Muscle of leg (tissue), 11 donors: ENCODE data around the gene SLX9. TPM values are rescaled to one million over a fixed set of nuclear protein-coding genes. Genes with fewer than 3 reads are reported as not detected.

Experiments
- DNase-seq: peaks from one replicate; pipeline ENCODE4 v3.0.0; 2013
- H3K27ac ChIP-seq: one replicate; pipeline ENCODE4 v1.5.1; 2013; ENCODE audit warnings: mild to moderate bottlenecking, low read length, control low read depth
- H3K27me3 ChIP-seq: one replicate; pipeline ENCODE4 v1.6.1; 2013; ENCODE audit warnings: low read length; ENCODE audit not compliant: control insufficient read depth, insufficient read depth
- H3K36me3 ChIP-seq: one replicate; pipeline ENCODE4 v1.6.1; 2013; ENCODE audit warnings: low read length; ENCODE audit not compliant: control insufficient read depth, insufficient read depth
- H3K4me1 ChIP-seq: one replicate; pipeline ENCODE4 v1.6.1; 2013; ENCODE audit warnings: low read length; ENCODE audit not compliant: control insufficient read depth, insufficient read depth
- H3K4me3 ChIP-seq: one replicate; pipeline ENCODE4 v1.5.1; 2013; ENCODE audit warnings: low read length, control low read depth
- H3K9me3 ChIP-seq: replicated peaks from 2 replicates; pipeline ENCODE4 v1.6.1; 2013; ENCODE audit warnings: low read depth, low read length; ENCODE audit not compliant: control insufficient read depth
- WGBS: methylation state at CpG from one replicate; pipeline ENCODE4 v1.1.5; 2013; ENCODE audit warnings: missing lambda C conversion rate; ENCODE audit not compliant: insufficient coverage; 5-methylcytosine and 5-hydroxymethylcytosine counted together
- polyA plus RNA-seq, 8 donors: library from polyadenylated mRNA; unstranded; fragments of 120-200 nt; gene quantifications; one replicate each; pipeline versions ENCODE4 v1.2.1 to v1.2.3, GENCODE V29; 2013; ENCODE audit warnings: inconsistent platforms in 1 of 8, low replicate concordance in 1 of 8; ENCODE audit not compliant: insufficient read length in 8 of 8, insufficient read depth in 1 of 8
- total RNA-seq: library from RNA; stranded (reverse); fragments of 120-200 nt; gene quantifications from one replicate; pipeline ENCODE4 v1.2.4, GENCODE V29; 2013

SLX9 gene
- total and polyA plus RNA-seq, 9 donors = 16.0 to 27.5 (median 21.2) TPM

- no peak for DNase-seq
- H3K27me3 ChIP-seq = no peaks in the 10 kb centered on the region
- H3K36me3 ChIP-seq = no peaks in the 10 kb centered on the region
- H3K4me3 ChIP-seq = no peak overlapping the region
- H3K4me1 ChIP-seq = peaks cover 97% of the 10 kb centered on the region
- no peaks in the 10 kb centered on the region for H3K9me3 ChIP-seq
- H3K27ac ChIP-seq = peak overlapping the region; percentile 97
- 82% methylated on average over 14 of the region's 20 CpGs for WGBS
Observed at GRCh38 chr21:44993321-44994046, 53.7 kb downstream of the SLX9 start.

- H3K27ac ChIP-seq = peak overlapping the region; percentile 97
- peaks cover 93% of the 10 kb centered on the region for H3K4me1 ChIP-seq
- WGBS = 13% methylated on average over 24 of the region's 24 CpGs
- H3K4me3 ChIP-seq = no peak overlapping the region
- peak; percentile 98 for DNase-seq
- no peaks in the 10 kb centered on the region for H3K9me3 ChIP-seq
- H3K27me3 ChIP-seq = no peaks in the 10 kb centered on the region
- no peaks in the 10 kb centered on the region for H3K36me3 ChIP-seq
Observed at GRCh38 chr21:44994047-44994694, 54.3 kb downstream of the SLX9 start.

- no peaks in the 10 kb centered on the region for H3K27me3 ChIP-seq
- peak overlapping the region; percentile 97 for H3K27ac ChIP-seq
- H3K9me3 ChIP-seq = no peaks in the 10 kb centered on the region
- 31% methylated on average over 8 of the region's 15 CpGs for WGBS
- DNase-seq = peak; percentile 92
- no peak overlapping the region for H3K4me3 ChIP-seq
- H3K36me3 ChIP-seq = no peaks in the 10 kb centered on the region
- H3K4me1 ChIP-seq = peaks cover 89% of the 10 kb centered on the region
Observed at GRCh38 chr21:44994695-44995342, 55.0 kb downstream of the SLX9 start.

GRCh38 chr21:44995343-44995941 lies 55.6 kb downstream of the SLX9 start:
- H3K36me3 ChIP-seq = no peaks in the 10 kb centered on the region
- H3K27me3 ChIP-seq = no peaks in the 10 kb centered on the region
- H3K4me1 ChIP-seq = peaks cover 89% of the 10 kb centered on the region
- 61% methylated on average over 17 of the region's 23 CpGs for WGBS
- DNase-seq = no peak
- H3K9me3 ChIP-seq = no peaks in the 10 kb centered on the region
- H3K27ac ChIP-seq = peak overlapping the region; percentile 97
- no peak overlapping the region for H3K4me3 ChIP-seq

- H3K27me3 ChIP-seq = no peaks in the 10 kb centered on the region
- H3K9me3 ChIP-seq = no peaks in the 10 kb centered on the region
- no peak overlapping the region for H3K4me3 ChIP-seq
- DNase-seq = no peak
- H3K4me1 ChIP-seq = peaks cover 92% of the 10 kb centered on the region
- H3K27ac ChIP-seq = no peak overlapping the region
- no peaks in the 10 kb centered on the region for H3K36me3 ChIP-seq
- 74% methylated on average over 7 of the region's 10 CpGs for WGBS
Observed at GRCh38 chr21:44996096-44996495, 56.3 kb downstream of the SLX9 start.

- no peak overlapping the region for H3K4me3 ChIP-seq
Observed at GRCh38 chr21:44996501-44996921, 56.7 kb downstream of the SLX9 start.

GRCh38 chr21:44996983-44997936 lies 57.4 kb downstream of the SLX9 start:
- no peaks in the 10 kb centered on the region for H3K9me3 ChIP-seq

More at GRCh38 chr21:44996501-44996921, 56.7 kb downstream of the SLX9 start:
- Histone ChIP-seq H3K4me1 (peaks cover 92% of the 10 kb centered on the region), H3K9me3 (no peaks in the 10 kb centered on the region), H3K27me3 (no peaks in the 10 kb centered on the region), H3K36me3 (no peaks in the 10 kb centered on the region), H3K27ac (no peak overlapping the region)
- WGBS = 82% methylated on average over 5 of the region's 6 CpGs
- no peak for DNase-seq

GRCh38 chr21:44998086-44998620 lies 58.3 kb downstream of the SLX9 start:
- 80% methylated on average over 9 of the region's 10 CpGs for WGBS
- Histone ChIP-seq H3K27ac (no peak overlapping the region), H3K4me3 (no peak overlapping the region), H3K36me3 (no peaks in the 10 kb centered on the region), H3K27me3 (no peaks in the 10 kb centered on the region), H3K4me1 (peaks cover 81% of the 10 kb centered on the region), H3K9me3 (no peaks in the 10 kb centered on the region)
- DNase-seq = no peak

More at GRCh38 chr21:44996983-44997936, 57.4 kb downstream of the SLX9 start:
- Histone ChIP-seq H3K27me3 (no peaks in the 10 kb centered on the region), H3K4me1 (peaks cover 87% of the 10 kb centered on the region), H3K4me3 (no peak overlapping the region), H3K27ac (no peak overlapping the region), H3K36me3 (no peaks in the 10 kb centered on the region)
- no peak for DNase-seq
- WGBS = 61% methylated on average over 28 of the region's 36 CpGs
